Brain microvascular endothelial cell (primary cell): ENCODE measurements around the gene TMEM125.
A peak's percentile ranks its signal among the peaks of the same experiment; 100 is the strongest.

Experiments used
- DNase-seq: peaks from one replicate; pipeline ENCODE4 v3.0.0-alpha.2; 2020
- H3K27ac ChIP-seq: fragments of 250-450 bp; sonication (Bioruptor Pico); 2 replicates; pipeline ENCODE4 v1.5.1; 2020; ENCODE audit warnings: mild to moderate bottlenecking, moderate library complexity
- H3K27me3 ChIP-seq: fragments of 250-450 bp; sonication (Bioruptor Pico); replicated peaks from 2 replicates; pipeline ENCODE4 v1.5.1; 2020; ENCODE audit warnings: mild to moderate bottlenecking
- H3K36me3 ChIP-seq: fragments of 250-450 bp; sonication (Bioruptor Pico); replicated peaks from 2 replicates; pipeline ENCODE4 v1.5.1; 2020; ENCODE audit warnings: mild to moderate bottlenecking
- H3K4me3 ChIP-seq: 2 replicates; pipeline ENCODE4 v1.5.1; 2011; ENCODE audit warnings: low read depth, mild to moderate bottlenecking, control low read depth, low read length, moderate library complexity
- CTCF ChIP-seq: IDR thresholded peaks from 2 replicates; pipeline ENCODE4 v1.5.1; 2011; ENCODE audit warnings: low read depth, mild to moderate bottlenecking, moderate library complexity, low read length, control low read depth, inconsistent platforms; ENCODE audit errors: missing control alignments
- in situ Hi-C: cut with HindIII; loops from 2 replicates; pipeline ENCODE4 v1.10.0; 2017; ENCODE audit warnings: low sequenced_read_pairs, low pct_ligation_motif_present

Gene TMEM125

DNA sequence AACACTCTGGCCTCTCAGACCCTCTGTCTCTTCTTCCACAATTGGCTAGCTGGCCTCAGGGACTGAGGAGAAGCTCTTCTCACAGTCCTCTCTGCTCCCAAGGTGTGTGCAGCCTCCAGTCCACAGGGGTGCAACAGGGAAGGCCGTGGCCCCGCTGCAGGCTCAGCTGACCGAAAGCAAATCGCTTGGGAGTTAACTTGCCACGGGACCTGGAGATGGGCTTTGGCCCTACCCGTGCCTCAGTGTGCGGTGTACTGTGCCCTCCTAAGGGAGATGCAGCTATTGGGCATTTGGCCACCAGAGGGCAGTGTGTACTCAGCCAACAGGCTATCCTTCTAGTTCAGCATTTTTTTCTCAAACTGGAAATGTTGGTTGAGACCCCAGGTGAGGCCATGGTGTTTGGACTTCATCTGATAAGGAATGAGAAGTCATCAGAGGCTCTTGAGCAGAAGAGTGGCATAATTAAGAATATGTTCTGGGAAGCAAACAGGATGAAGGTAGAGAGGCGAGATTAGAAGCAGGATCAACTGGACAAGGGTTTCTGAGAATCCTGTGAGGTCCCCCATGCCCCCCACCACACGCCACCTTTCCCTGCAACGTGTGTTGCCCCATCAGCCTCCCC lies 42.5 kb upstream of the TMEM125 start:
- peak; percentile 95 for TF ChIP-seq CTCF
- DNase-seq = peak; percentile 68

DNA sequence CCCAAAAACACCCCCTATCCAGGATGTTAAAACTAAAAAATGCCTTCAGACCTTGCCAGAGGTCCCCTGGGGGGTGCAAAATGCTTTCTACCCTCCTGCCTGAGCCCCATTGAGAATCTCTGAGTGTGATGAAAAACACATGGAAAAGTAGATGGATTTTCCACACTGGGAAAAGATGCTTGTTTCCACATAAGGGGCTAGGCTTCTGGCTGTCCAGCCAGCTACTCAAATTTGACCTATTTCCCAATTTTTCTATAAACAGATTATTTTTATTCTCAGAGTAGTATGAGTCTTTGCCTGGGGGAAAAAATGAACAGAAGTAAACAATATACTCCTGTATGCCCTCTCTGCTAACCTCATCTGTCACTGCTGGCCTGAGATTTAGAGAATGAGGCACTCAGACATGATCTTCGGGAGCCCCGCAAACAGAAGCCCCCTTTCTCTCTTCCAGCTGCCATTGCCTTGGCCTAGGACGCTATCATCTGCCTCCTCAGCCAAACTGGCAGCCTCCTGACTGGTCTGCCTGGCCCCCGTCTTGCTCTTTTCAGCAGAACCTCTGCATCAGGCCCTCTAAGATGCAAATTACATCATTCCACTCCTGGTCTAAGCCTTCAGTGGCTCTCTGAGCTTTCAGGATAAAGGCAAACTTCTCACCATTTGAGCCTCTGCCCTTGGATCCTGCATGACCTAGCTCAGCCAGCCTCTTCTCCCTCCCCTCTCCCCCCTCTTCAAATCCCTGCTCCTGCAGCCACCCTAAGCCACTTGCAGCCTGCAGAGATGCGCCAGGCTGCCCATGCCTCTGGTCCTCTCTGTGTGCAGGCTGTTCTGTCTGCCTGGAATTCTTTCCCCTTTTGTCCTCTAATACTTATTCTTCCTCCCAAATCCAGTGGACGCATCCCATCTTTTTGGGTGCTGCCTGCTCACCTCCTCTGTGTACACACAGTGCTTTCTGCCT lies 39.7 kb upstream of the TMEM125 start:
- Histone ChIP-seq H3K4me3 (no peak overlapping the region), H3K27ac (no peak overlapping the region), H3K36me3 (no peaks in the 10 kb centered on the region), H3K27me3 (no peaks in the 10 kb centered on the region)
- no peak for TF ChIP-seq CTCF
- no peak for DNase-seq
- in situ Hi-C loops = loop anchor here (25.0 kb wide), 1 partner anchor 182 kb away; no protein-coding TSS in a partner anchor

More for the DNA sequence above, 42.5 kb upstream of the TMEM125 start:
- Histone ChIP-seq H3K27me3 (no peaks in the 10 kb centered on the region), H3K36me3 (no peaks in the 10 kb centered on the region), H3K4me3 (no peak overlapping the region), H3K27ac (no peak overlapping the region)
- in situ Hi-C loops = loop anchor here (25.0 kb wide), 1 partner anchor 185 kb away; no protein-coding TSS in a partner anchor

- Histone ChIP-seq H3K27ac (peak overlapping the region; percentile 40), H3K36me3 (no peaks in the 10 kb centered on the region), H3K4me3 (no peak overlapping the region), H3K27me3 (no peaks in the 10 kb centered on the region)
- in situ Hi-C loops = loop anchor here (25.0 kb wide), 1 partner anchor 180 kb away; no protein-coding TSS in a partner anchor
- peak; percentile 73 for DNase-seq
- TF ChIP-seq CTCF = no peak
These were observed 37.7 kb upstream of the TMEM125 start for GRCh38 chr1:43232074-43232473.

GRCh38 chr1:43232482-43232881 lies 37.3 kb upstream of the TMEM125 start:
- Histone ChIP-seq H3K36me3 (no peaks in the 10 kb centered on the region), H3K27ac (peak overlapping the region; percentile 40), H3K4me3 (no peak overlapping the region), H3K27me3 (no peaks in the 10 kb centered on the region)
- no peak for DNase-seq
- TF ChIP-seq CTCF = no peak
- in situ Hi-C loops = loop anchor here (25.0 kb wide), 1 partner anchor 180 kb away; no protein-coding TSS in a partner anchor

GRCh38 chr1:43233631-43234030 lies 36.2 kb upstream of the TMEM125 start:
- in situ Hi-C loops = loop anchor here (25.0 kb wide), 1 partner anchor 179 kb away; no protein-coding TSS in a partner anchor
- Histone ChIP-seq H3K27ac (no peak overlapping the region), H3K36me3 (no peaks in the 10 kb centered on the region), H3K4me3 (no peak overlapping the region), H3K27me3 (no peaks in the 10 kb centered on the region)
- no peak for DNase-seq
- TF ChIP-seq CTCF = no peak
